Central memory CD4-positive, alpha-beta T cell (primary cell): ENCODE measurements around the gene WDR4.
"Not testable (repeated sequence)": the region's sequence is repeated elsewhere in the genome, so short reads cannot be mapped to it uniquely, and the experiment has no call there.

Experiments
- DNase-seq: peaks from one replicate; pipeline ENCODE4 v3.0.0; 2022

Gene WDR4

DNA sequence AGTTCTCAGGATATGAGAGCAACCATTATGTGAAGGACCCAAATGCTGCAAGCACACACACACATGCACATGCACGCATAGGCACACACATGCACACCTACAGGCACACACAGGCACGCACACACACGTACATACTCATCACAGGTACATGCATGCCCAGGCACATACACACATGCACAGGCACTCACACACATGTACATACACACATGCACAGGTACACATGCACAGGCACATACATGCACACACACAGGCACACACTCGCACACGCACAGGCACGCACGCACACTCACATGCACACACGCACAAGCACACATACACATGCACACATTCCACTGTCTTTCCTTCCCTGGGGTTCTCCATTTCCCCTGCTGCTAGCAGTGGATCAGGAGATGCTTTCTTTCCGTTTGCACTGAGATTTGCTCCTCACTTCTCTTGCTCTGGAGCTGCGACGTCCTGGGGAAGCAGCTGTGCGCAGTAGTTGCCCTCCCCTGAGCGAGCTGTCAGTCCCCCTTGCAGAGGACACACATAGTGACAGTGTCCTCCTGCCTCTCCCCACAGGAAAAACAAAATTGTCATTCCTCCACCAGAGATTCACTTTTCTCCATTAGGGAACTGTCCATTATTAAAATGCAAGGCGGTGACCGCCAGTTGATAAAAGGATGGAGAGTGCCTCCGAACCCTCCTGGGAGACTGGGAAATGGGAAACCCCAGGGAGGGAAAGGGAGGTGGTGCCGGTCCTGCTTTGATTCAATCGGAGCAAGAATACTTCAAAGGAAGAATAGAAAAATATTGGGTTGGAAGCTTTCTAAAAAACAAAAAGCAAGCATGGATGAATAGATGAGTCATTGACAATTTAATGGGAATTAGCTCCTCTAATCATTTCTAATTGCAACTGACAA lies 69.5 kb downstream of the WDR4 start:
- DNase-seq, result no peak

DNA sequence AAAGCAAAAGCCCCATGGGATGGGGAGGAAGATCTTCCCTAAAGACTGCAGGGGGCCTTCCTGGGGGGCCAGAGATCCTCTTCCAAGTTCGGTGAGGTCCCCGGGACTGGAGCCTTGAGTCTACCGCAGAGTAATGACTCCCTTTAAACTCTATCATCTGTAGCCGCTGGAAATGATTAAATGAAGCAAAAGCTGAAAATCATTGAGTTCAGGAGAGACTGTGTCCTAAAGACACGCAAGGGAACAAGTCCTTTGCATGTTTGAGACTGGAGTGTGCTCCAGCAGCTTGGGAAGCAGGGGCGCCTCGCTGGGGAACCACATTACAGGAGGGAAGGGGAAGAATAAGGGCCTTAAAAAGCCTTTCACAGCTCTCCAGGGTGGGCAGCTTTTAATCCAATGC lies 70.2 kb downstream of the WDR4 start:
- no peak for DNase-seq

DNA sequence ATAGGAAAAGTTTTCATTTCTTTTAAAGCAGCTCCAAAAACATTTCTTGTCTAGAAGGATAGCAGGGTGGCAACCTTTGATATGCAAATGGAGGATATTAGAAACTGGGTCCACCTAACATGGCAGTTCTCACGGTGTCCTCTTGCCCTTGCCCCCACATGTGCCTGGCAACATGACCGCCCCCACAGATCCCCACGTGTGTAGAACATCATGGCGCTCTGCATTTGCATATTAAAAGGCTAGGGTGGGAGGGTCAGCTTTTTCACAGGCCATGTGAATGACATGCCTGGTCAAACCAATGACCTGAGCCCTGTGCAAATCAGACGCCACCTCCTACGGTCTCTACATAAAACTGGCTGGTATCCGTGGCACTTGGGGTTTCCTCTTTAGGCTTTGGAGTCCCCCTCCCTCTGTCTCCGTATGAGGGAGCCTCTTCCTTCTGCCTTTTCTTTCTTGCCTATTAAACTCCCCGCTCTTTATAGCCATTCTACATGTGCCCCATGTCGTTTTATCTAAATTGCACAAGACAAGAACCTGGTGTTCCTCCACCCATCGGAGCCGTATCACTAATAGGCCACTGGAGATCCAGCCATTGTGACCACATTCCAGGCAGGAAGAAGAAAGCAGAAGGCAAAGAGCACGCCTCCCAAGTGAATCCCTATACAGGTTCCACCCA lies 71.3 kb downstream of the WDR4 start:
- DNase-seq, result no peak

GRCh38 chr21:42807293-42807895 lies 71.9 kb downstream of the WDR4 start:
- DNase-seq, result not testable (repeated sequence)

GRCh38 chr21:42806509-42807140 lies 72.7 kb downstream of the WDR4 start:
- no peak for DNase-seq

- DNase-seq, result not testable (repeated sequence)
Observed at GRCh38 chr21:42801616-42802015, 77.7 kb downstream of the WDR4 start.

- no peak for DNase-seq
Observed at GRCh38 chr21:42799948-42800347, 79.4 kb downstream of the WDR4 start.

DNA sequence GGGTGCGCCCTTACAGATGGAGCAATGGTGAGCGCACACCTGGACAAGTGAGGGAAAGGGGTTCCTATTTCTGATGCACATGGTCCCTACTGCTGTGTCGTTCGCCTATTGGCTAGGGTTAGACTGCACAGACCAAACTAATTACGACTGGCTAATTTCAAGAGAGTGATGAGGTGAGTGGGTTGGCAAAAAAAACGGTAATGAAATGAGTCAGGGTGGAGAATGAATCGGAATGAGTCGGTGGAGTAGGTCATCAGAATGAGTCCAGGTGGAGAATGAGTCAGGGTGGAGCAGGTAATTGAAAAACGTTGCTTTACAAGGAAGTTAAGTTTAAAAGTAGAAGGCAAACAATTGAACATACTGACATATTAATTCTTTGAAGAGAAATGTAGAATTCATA lies 79.8 kb downstream of the WDR4 start:
- DNase-seq, result no peak
